Karpas-422 (cell line): ENCODE data around the gene USP50. TPM values are rescaled to one million over a fixed set of nuclear protein-coding genes. Genes with fewer than 3 reads are reported as not detected.
"Not testable (repeated sequence)": the region's sequence is repeated elsewhere in the genome, so short reads cannot be mapped to it uniquely, and the experiment has no call there.

Experiments used
- DNase-seq: peaks from one replicate; pipeline ENCODE4 v3.0.0-alpha.2; 2015
- H2AFZ ChIP-seq: fragments of 200-600 bp; sonication (generic); 2 replicates; pipeline ENCODE4 v1.6.1; 2014; ENCODE audit warnings: antibody characterized with exemption, low read length, mixed read lengths
- H3K27ac ChIP-seq: fragments of 200-600 bp; sonication (generic); 2 replicates; pipeline ENCODE4 v1.5.1; 2014; ENCODE audit warnings: mild to moderate bottlenecking, low read length, moderate library complexity
- H3K27me3 ChIP-seq: fragments of 200-600 bp; sonication (generic); 2 replicates; pipeline ENCODE4 v1.6.1; 2014; ENCODE audit warnings: low read length, mixed read lengths
- H3K36me3 ChIP-seq: fragments of 200-600 bp; sonication (generic); 2 replicates; pipeline ENCODE4 v1.6.1; 2014; ENCODE audit warnings: low read length, mixed read lengths; ENCODE audit not compliant: insufficient read depth
- H3K4me1 ChIP-seq: fragments of 200-600 bp; sonication (generic); 2 replicates; pipeline ENCODE4 v1.6.1; 2014; ENCODE audit warnings: mild to moderate bottlenecking, low read length, mixed read lengths
- H3K4me2 ChIP-seq: fragments of 200-600 bp; sonication (generic); 2 replicates; pipeline ENCODE4 v1.6.1; 2014; ENCODE audit warnings: low read length, low read depth, mild to moderate bottlenecking; ENCODE audit not compliant: poor library complexity, severe bottlenecking
- H3K4me3 ChIP-seq: fragments of 200-600 bp; sonication (generic); 2 replicates; pipeline ENCODE4 v1.5.1; 2014; ENCODE audit warnings: mild to moderate bottlenecking, antibody characterized with exemption, low read length, mixed read lengths
- H3K79me2 ChIP-seq: fragments of 200-600 bp; sonication (generic); 2 replicates; pipeline ENCODE4 v1.6.1; 2014; ENCODE audit warnings: mild to moderate bottlenecking, low read length, mixed read lengths
- H3K9ac ChIP-seq: fragments of 200-600 bp; sonication (generic); 2 replicates; pipeline ENCODE4 v1.6.0; 2014; ENCODE audit warnings: low read length
- H3K9me2 ChIP-seq: fragments of 200-600 bp; sonication (generic), shearing (Covaris generic); replicated peaks from 2 replicates; pipeline ENCODE4 v1.6.0; 2014; ENCODE audit warnings: mild to moderate bottlenecking, low read length, moderate library complexity; ENCODE audit not compliant: insufficient read depth
- H3K9me3 ChIP-seq: fragments of 300-700, 200-600 bp; sonication (generic); 2 replicates; pipeline ENCODE4 v1.6.1; 2014; ENCODE audit warnings: low read length, mixed read lengths
- H4K20me1 ChIP-seq: fragments of 200-600 bp; sonication (generic); 2 replicates; pipeline ENCODE4 v1.6.1; 2014; ENCODE audit warnings: mild to moderate bottlenecking, antibody characterized with exemption, low read length, low read depth; ENCODE audit not compliant: insufficient read depth
- total RNA-seq: library from RNA; depleted of rRNA; stranded (reverse); fragments of >200 nt; shearing (Covaris generic); gene quantifications from 2 replicates; pipeline ENCODE4 v1.2.3, GENCODE V29; 2014; ENCODE audit warnings: low replicate concordance; rRNA removed

Gene USP50
- total RNA-seq: not detected in 2 replicates

GRCh38 chr15:50546566-50546965 lies at the start of gene USP50:
TSS of gene USP50 (minus strand) at chr15:50546666. CDS start at chr15:50546525, 141 bp downstream.
- Histone ChIP-seq H3K27me3 (no peaks in the 10 kb centered on the region), H3K36me3 (no peaks in the 10 kb centered on the region), H3K4me3 (no peak within 1 kb of the TSS), H3K9me3 (no peaks in the 10 kb centered on the region), H4K20me1 (no peaks in the 10 kb centered on the region), H3K4me2 (no peak within 1 kb of the TSS), H3K9me2 (no peaks in the 10 kb centered on the region), H3K79me2 (no peaks in the 10 kb centered on the region), H3K27ac (no peak within 1 kb of the TSS), H3K9ac (no peak within 1 kb of the TSS), H2AFZ (no peak within 1 kb of the TSS), H3K4me1 (no peaks in the 10 kb centered on the region)
- DNase-seq: no peak

GRCh38 chr15:50594311-50594710 lies 47.8 kb upstream of the USP50 start:
- H3K4me1 ChIP-seq: no peaks in the 10 kb centered on the region
- H3K36me3 ChIP-seq: peaks cover 41% of the 10 kb centered on the region; the same call in 1 of the 2 replicates
- no peak overlapping the region for H3K9ac ChIP-seq
- no peaks in the 10 kb centered on the region for H3K27me3 ChIP-seq
- H4K20me1 ChIP-seq: no peaks in the 10 kb centered on the region
- 0 out of 2 replicates have a peak, but pooled peaks cover 3% of the 10 kb centered on the region for H3K79me2 ChIP-seq
- H2AFZ ChIP-seq: no peak overlapping the region
- H3K9me3 ChIP-seq: no peaks in the 10 kb centered on the region
- no peak overlapping the region for H3K27ac ChIP-seq
- no peak overlapping the region for H3K4me2 ChIP-seq
- no peak overlapping the region for H3K4me3 ChIP-seq
- H3K9me2 ChIP-seq: no peaks in the 10 kb centered on the region
- DNase-seq: no peak

- no peak overlapping the region for H3K4me2 ChIP-seq
- H3K4me1 ChIP-seq: no peaks in the 10 kb centered on the region
- H2AFZ ChIP-seq: no peak overlapping the region
- no peak for DNase-seq
- H3K9me2 ChIP-seq: no peaks in the 10 kb centered on the region
- H3K27ac ChIP-seq: no peak overlapping the region
- H3K79me2 ChIP-seq: 0 out of 2 replicates have a peak, but pooled peaks cover 3% of the 10 kb centered on the region
- H3K4me3 ChIP-seq: no peak overlapping the region
- peaks cover 39% of the 10 kb centered on the region; the same call in 1 of the 2 replicates for H3K36me3 ChIP-seq
- H4K20me1 ChIP-seq: no peaks in the 10 kb centered on the region
- no peaks in the 10 kb centered on the region for H3K27me3 ChIP-seq
- no peaks in the 10 kb centered on the region for H3K9me3 ChIP-seq
- H3K9ac ChIP-seq: no peak overlapping the region
Measured at GRCh38 chr15:50593761-50594160, 47.3 kb upstream of the USP50 start.

- no peaks in the 10 kb centered on the region for H3K27me3 ChIP-seq
- no peaks in the 10 kb centered on the region for H3K79me2 ChIP-seq
- H3K9ac ChIP-seq: no peak overlapping the region
- no peaks in the 10 kb centered on the region for H3K4me1 ChIP-seq
- no peak overlapping the region for H3K4me2 ChIP-seq
- H3K36me3 ChIP-seq: peaks cover 49% of the 10 kb centered on the region; the same call in 1 of the 2 replicates
- no peaks in the 10 kb centered on the region for H3K9me3 ChIP-seq
- H3K27ac ChIP-seq: no peak overlapping the region
- H4K20me1 ChIP-seq: no peaks in the 10 kb centered on the region
- no peak overlapping the region for H2AFZ ChIP-seq
- H3K9me2 ChIP-seq: no peaks in the 10 kb centered on the region
- DNase-seq: no peak
- H3K4me3 ChIP-seq: no peak overlapping the region
Measured at GRCh38 chr15:50590288-50590687, 43.8 kb upstream of the USP50 start.

- Histone ChIP-seq H3K9ac (no peak overlapping the region), H3K4me2 (no peak overlapping the region), H3K79me2 (no peaks in the 10 kb centered on the region; the same call in 1 of the 2 replicates), H3K9me3 (no peaks in the 10 kb centered on the region), H3K9me2 (no peaks in the 10 kb centered on the region), H3K4me3 (no peak overlapping the region), H3K27me3 (no peaks in the 10 kb centered on the region), H3K36me3 (peaks cover 48% of the 10 kb centered on the region; the same call in 1 of the 2 replicates), H2AFZ (no peak overlapping the region), H4K20me1 (no peaks in the 10 kb centered on the region), H3K4me1 (no peaks in the 10 kb centered on the region), H3K27ac (no peak overlapping the region)
- DNase-seq: no peak
Measured at GRCh38 chr15:50577492-50577891, 31.0 kb upstream of the USP50 start.

- Histone ChIP-seq H3K36me3 (peaks cover 49% of the 10 kb centered on the region; the same call in 1 of the 2 replicates), H3K9ac (no peak overlapping the region), H3K9me2 (no peaks in the 10 kb centered on the region), H4K20me1 (no peaks in the 10 kb centered on the region), H3K27me3 (no peaks in the 10 kb centered on the region), H3K27ac (no peak overlapping the region), H3K4me1 (no peaks in the 10 kb centered on the region), H3K4me2 (no peak overlapping the region), H3K79me2 (no peaks in the 10 kb centered on the region; the same call in 1 of the 2 replicates), H2AFZ (no peak overlapping the region), H3K4me3 (no peak overlapping the region), H3K9me3 (no peaks in the 10 kb centered on the region)
- DNase-seq: no peak
Measured at GRCh38 chr15:50576166-50576565, 29.7 kb upstream of the USP50 start.

GRCh38 chr15:50573842-50574241 lies 27.4 kb upstream of the USP50 start:
- not testable (repeated sequence) for DNase-seq, H3K4me2 ChIP-seq, H3K27ac ChIP-seq, H4K20me1 ChIP-seq, H3K79me2 ChIP-seq, H3K27me3 ChIP-seq, H2AFZ ChIP-seq, H3K9me2 ChIP-seq, H3K9ac ChIP-seq, H3K4me1 ChIP-seq, H3K4me3 ChIP-seq, H3K9me3 ChIP-seq
- H3K36me3 ChIP-seq: peaks cover 54% of the 10 kb centered on the region; the same call in 1 of the 2 replicates

- DNase-seq: no peak
- H3K27ac ChIP-seq: no peak overlapping the region
- no peaks in the 10 kb centered on the region for H4K20me1 ChIP-seq
- H3K36me3 ChIP-seq: peaks cover 18% of the 10 kb centered on the region; the same call in 1 of the 2 replicates
- H3K4me1 ChIP-seq: no peaks in the 10 kb centered on the region
- H2AFZ ChIP-seq: no peak overlapping the region
- no peaks in the 10 kb centered on the region for H3K9me3 ChIP-seq
- no peaks in the 10 kb centered on the region for H3K27me3 ChIP-seq
- H3K4me2 ChIP-seq: no peak overlapping the region
- H3K79me2 ChIP-seq: 0 out of 2 replicates have a peak, but pooled peaks cover 3% of the 10 kb centered on the region
- no peaks in the 10 kb centered on the region for H3K9me2 ChIP-seq
- no peak overlapping the region for H3K4me3 ChIP-seq
- no peak overlapping the region for H3K9ac ChIP-seq
Measured at GRCh38 chr15:50563756-50564155, 17.3 kb upstream of the USP50 start.
